ENCODE measurements around the gene C1QTNF2.

- no peak for TF ChIP-seq POLR2A (IDR thresholded peaks at IDR 0.05)
- no peak for TF ChIP-seq CTCF (IDR thresholded peaks at IDR 0.05)
Observed at GRCh38 chr5:160371294-160371693, 868 bp upstream of the C1QTNF2 start.
